Activated CD4-positive, CD25-positive, alpha-beta regulatory T cell treated with anti-CD3 and anti-CD28 coated beads, Interleukin-2, amount 50 U/mL, for 72 hours (primary cell): ENCODE results near the gene PRPSAP1.
A peak's percentile ranks its signal among the peaks of the same experiment; 100 is the strongest.
"Not testable (repeated sequence)": the region's sequence is repeated elsewhere in the genome, so short reads cannot be mapped to it uniquely, and the experiment has no call there.

Experiments used
- DNase-seq: peaks from one replicate; pipeline ENCODE4 v3.0.0; 2021

PRPSAP1 gene

DNA sequence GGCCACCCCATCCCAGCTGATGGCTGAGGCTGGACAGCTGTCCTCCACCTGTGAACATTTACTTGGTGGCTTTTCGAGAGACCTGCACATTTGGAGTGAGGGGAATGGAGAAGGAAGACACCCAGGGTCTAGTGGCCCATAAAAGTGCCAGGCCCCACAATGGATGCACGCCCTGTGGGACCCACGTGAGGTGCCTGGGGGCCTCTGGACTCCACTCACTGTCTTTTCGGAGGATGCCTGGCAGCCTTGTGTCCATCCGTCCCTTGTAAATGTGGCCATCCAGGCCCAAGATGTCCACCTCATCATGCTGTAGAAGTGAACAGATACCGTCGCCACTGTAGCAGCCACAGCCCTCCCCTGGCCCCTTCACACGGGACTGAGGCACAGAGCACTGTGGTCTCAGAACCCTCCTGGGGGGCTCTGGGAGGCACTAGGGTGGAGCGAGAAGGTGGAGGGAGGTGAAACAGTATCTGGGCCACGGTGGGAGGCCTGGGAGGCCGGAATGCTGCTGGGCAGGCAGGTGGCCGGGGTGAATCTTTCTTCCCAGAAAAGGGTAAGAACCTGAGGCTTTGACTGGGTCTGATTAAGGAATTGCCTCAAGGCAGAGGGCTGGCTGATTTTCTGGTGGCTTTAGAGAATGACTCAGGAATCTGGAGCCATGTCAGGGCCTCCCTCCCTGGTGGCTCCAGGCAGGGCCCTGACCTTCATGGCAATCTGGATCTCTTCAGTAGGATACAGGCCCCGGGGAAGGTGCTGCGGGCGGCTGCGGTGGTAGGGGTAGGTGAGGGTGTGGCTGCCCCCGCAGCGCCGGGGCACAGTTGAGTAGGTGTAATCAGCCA, 77.0 kb downstream of the PRPSAP1 start:
- DNase-seq: no peak

DNA sequence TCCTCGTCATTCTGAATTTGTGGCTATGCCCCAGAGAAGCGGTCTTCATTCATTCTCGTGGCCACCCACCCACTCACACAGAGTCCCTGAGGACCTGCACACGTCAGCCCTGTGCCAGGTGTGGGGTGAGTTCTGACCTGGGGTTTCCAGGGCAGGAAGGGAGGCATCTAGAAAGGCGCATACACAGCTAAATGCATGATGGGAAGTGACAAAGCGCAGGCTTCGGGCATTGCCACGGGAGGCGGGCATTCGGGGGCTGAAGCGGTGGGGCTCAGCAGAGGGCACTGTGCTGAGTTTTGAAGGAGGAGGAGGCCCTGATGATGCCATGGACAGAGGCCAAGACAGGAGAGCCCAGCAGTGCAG, 77.7 kb downstream of the PRPSAP1 start:
- DNase-seq: no peak

DNA sequence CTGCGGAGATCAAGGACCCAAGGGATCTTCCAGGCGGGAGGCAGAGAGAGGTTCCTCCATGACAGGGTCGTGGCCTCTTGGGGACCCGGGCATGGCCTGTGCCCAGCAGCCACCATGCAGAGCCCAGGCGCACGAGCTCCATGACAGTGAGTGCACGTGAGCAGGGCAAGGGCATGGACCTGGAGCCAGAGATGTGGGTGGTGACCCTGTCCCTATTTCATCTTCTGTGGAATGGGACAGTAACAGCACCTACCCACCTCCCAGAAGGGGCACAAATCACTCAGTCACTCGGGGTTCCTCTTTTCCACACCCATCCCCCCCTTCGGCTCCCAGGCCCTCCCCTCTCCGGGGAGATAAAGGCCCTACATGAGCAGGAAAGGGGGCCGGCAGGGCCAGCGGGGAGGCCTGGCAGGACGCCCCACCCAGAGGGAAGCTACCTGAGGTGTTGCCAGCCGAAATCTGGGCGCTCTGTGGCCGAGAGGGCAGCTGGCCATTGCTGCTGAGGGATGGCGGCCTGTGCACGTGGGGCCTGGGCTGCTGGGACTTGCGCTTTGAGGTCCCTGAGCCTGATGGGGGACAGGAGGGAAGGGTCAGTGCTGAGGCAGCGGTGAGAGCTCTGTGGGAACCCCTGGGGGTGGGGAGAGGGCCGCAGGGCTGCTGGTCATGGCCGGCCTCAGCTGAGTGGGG, 78.2 kb downstream of the PRPSAP1 start:
- no peak for DNase-seq

DNA sequence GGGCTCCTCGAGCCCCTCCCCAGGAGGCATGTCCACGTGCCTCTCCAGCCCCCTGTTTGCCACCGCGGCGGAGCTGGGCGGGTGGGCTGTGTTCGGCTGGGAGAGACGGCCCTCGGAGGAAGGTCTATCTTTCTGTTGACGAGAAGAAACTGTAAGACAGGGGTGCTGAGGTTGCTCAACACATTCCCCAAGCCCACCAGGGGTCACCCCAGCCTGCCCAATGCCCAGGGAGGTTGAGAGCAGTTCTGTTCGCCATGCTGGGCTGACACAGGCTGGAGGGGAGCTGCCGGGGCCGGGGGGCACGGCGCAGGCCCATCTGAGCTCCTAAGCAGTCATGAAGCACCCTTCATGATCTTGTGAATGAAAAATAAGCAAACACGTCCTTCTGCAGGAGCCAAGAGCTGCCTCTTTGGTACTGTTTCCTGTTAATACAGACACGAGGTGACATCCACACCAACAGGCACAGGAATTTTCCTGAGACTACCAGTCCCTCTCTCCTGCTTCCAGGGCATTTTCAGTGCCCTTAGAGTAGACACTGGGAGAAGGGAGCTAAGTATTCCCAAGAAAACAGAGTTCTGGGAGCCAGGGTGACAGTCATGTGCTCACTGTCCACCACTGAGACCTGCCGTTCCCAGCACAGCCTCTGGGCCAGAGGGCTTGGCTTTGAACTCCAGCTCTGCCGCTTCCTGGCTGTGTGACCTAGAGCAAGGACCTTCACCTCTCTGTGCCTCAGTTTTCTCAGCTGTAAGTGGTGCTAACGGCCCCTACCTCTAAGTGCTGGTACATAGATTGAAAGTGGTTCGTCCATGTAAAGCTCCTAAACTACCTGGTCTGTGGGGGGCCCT, 79.4 kb downstream of the PRPSAP1 start:
- no peak for DNase-seq

DNA sequence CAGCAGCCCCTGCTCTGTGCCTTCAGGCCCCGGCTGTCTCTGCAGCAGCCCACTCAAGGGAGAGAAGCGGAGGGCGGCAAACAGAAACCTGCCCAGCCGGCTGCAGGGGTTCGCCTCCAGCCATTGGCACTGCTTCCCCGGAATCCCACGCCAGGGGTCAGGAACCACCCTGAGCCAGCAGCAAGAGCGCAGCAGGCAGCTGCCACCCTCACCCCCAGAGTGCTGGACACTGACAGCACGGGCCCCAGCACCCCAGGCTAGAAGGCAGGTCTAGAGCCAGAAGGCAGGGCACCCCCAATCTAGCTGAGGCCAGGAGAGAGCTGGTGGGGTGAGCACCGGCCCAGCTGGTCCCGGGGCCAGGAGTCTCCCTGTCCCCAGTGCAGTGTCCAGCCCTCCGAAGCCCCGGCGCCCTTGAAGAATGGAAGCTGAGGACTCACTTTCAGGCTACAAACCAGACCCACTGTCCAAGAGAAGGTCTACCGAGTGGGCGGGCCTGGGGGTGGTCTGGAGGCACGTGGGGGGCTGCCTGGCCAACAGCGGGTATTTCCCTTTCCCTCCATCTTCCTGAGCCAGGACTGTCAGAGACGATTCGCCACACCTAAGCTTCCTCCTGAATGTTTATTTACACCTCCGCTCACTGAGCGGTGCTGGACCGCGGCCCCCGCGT, 80.1 kb downstream of the PRPSAP1 start:
- no peak for DNase-seq

DNA sequence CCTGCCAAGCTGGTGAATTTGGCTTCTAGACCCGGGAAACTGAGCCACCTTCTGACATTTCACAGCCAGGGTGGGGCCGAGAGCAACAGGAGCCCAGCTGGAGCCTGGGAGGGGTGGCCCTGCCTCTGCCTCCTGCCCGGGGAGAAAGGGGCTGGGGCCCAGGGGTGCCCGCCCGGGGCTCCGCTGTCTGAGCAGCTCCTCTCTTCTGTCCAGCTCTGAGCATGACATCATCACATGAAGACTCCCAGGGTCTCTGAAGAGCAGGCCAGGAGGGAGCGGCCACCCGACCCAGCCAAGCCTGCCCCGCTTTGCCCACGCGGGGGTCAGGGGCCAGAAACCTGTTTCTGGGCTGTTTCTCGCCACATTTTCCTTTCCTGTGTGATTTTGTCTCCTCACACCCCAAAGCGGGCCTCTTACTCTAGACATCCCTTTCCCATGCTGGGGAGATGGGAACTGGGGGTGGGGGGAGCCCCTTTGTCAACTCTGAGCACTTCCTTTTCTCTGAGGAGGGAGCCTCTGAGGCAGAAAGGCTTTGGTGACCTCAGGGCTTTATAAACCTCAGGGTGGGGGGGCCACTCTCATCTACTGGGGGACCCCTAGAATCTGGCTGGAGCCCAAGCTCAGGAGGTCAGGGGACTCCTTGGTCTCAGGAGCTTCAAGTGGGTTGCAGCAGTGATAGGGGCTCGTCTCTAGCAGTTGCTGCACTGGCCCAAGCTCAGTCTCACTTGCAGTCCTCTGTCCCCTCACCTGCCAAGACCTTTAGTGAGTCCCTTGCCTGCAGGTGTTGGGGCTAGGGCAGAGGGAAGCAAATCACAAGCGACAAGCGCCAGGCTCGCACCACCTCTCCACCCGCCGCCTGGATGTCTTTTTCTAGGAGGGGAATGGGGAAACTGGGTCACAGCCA, 80.9 kb downstream of the PRPSAP1 start:
- DNase-seq: no peak

DNA sequence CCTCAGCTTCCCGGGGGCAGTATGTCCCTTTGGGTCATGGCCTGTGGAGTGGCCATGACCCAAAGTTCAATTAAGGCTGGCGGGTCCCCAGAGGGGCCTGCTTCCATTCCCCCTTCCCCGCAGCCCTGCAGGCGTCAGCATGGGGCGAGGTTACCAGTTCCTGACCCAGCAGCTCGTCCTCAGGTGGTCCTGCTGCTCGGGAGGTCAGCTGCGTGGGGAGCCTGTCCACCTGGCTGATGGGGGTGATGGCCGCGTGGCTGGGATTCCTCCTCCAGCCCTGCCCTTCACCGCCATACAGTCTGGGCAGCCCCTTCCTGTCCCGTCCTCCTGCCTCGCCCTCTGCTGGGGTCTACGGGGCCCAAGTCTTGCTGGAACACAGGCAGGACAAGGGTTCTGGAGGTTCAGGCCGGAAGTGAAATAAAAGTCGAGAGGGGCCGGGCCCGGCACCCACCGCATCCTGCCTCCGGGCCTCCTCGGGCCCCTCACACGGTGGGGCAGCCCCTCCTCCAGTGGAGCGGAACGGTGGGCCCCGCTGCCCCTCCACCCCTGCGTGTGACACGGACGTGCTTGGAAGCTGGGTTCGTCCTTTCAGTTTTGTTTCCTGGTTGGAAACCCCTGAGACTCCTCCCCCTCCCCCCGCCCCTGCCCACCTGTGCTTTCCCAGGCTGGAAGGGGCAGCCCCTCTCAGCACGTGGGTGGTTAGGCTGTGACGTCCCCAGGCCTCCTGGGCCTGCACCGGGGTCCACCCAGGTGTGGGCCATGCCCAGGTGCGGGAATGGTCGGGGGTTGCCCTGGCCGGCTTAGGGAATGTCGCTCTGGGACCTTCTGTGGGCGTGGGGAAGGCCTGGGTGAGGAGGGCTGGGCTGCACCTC, 81.8 kb downstream of the PRPSAP1 start:
- DNase-seq: peak; percentile 76

DNA sequence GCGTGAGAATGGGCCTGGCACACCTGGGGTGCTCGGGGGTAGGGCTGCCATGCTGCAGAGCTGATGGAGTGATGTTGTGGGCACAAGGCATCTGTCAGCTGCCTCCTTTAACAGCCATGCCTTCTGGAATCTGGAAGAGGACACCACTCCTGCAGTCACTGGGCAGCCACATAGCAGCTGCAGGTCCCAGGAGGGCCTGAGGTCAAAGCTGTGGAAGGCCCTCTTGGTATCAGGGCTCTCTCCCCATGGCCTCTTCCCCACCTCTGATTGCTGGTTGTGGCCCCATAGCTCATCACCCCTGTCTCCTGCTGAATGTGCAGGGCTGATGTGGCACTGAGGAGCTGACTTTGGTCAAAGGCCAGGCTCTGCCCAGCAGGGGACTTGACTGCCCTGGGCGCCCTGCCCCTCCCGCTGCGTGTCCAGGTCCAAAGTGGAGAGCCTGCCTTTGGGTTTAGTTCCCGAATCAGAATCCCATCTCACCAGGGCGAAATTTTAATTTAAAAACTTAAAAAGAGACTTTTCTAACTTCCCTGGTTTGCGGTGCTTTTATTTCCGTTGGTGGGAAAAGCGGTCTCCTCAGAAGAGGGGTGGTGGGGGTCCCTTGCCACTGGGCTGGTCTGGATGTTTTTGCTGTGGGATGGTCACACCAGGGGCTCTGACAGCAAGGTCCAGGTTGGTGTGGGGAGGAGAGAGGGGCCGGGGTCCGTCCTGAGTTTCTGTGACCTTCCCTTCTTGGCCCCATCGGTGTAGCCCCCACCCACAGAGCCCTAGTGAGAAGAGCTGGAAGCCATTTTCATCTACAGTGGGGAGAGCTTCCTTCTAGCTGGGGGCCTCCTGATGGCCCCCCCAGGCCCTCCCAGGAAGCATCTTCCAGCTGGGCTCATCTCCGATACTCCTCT, 82.7 kb downstream of the PRPSAP1 start:
- no peak for DNase-seq

DNA sequence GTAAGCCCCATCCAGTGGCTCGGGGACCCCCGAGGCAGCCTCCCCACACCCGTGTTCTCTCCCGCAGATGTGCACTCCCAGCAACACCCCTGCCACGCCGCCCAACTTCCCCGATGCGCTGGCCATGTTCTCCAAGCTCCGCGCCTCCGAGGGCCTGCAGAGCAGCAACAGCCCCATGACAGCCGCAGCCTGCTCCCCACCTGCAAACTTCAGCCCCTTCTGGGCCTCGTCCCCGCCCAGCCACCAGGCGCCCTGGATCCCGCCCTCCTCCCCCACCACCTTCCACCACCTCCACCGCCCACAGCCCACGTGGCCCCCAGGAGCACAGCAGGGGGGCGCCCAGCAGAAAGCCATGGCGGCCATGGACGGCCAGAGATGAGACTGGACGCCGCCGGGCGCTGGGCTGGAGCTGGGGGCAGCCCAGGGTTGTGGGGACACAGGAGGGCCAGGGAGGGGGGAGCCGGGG, 83.6 kb downstream of the PRPSAP1 start:
- no peak for DNase-seq

DNA sequence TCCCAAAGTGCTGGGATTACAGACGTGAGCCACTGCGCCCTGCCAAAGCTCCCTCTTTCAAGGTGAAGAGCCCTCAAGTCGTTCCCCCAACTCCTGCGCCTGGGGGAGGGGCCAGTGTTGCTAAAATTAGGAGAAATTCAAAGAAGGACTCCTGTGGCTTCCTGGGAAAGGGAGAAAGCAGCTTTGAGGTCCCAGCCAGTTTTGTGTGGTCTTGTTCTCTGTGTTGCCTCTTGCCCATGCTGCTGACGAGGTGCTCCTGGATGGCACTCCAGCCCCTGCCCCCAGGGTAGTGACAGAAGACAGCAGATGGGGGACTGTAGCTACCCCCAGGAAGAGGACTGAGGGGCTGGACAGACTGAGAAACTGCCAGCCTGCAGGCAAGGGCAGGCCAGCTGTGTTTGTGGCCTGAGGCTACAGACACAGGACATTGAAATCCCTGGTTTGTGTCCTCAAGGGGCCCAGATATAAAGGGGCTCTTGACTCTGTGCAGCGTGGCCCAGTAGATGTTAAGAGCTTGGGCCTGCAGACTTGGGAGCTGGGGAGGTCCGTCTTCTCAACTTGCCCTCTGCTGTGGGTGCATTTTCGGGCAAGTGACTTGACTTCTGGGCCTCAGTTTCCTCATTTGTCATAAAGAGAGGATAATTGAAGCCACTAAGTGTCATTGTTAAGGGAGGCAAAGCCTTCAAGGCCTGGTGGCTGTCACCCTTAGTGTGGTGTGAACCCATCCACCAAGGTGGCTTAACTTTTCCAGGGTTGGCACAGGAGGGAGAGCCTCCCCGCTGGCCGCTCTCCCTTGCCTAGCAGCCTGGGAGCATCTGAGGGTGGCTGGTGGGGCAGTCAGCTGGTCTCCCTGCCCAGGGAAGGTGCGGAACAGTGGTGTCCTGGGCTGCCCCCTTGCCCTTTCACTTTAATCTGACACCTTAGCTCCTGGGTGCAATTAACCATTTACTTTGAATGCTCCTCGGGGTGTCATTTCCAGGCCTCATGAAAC, 84.4 kb downstream of the PRPSAP1 start:
- no peak for DNase-seq

DNA sequence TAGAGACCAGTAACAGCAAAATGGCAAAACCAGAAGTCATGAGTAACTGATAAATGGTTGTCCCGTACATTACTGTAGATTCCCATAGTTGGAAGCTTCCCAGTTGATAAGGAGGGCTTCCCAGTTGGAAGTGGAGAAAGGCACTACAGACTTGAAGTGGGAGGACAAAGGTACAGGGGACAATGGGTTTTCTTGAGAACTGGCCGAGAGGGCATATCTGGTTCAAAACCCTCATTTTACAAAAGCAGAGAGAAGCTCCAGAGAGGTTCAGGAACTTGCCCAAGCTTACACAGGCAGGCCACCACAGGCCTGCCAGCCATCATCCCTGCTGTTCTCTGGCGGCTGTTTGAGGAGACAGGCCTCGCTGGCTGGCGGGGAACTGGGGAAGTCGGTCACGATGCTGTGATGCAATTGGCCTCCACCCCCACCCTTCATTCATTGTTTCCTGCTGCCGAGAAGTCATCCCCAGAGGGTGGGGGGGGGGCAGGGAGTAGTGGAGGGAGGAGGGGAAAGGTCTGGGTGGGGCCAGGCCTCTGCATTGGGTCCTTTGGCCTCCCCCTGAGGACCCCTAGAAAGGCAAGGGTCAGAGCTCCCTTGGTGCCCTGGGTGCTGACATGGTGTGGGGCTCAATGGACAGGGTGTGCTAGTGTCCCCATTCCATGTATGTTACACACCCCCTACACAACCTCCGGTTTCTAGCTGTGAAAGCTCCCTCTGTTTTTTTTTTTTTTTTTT, 85.5 kb downstream of the PRPSAP1 start:
- DNase-seq: no peak

DNA sequence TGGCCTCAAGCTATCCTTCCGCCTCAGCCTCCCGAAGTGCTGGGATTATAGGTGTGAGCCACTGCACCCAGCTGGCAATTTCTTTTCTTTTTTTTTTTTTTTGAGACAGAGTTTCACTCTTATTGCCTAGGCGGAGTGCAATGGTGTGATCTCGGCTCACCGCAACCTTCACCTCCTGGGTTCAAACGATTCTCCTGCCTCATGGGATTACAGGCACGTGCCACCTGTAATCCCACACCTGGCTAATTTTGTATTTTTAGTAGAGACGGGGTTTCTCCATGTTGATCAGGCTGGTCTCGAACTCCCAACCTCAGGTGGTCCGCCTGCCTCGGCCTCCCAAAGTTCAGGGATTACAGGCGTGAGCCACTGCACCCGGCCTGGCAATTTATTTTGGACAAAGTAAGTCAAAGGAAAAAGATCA, 86.1 kb downstream of the PRPSAP1 start:
- not testable (repeated sequence) for DNase-seq

DNA sequence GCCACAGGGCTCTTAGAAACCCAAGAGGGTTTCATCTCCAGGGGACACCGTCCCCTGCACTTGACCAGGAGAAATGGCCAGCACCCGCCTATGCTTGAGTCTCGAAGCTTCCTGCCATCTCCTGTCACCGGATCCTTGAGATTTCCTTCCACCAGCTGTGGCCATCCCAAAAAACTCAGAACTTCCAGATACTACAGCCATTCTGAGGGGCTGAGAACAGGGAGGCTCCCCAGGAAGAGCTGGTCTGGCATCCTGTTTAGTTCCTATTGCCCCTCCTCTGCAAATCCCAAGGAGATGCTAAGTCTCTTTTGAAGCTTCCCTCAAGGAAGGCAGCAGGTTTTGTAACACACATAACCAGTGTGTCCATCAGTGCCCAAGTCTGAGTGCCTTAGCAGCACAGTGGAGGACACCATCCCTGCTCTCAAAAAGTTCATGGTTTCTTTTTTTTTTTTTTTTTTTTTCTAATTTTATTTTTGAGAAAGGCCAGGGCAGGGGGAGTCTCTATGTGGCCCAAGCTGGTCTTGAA, 86.6 kb downstream of the PRPSAP1 start:
- no peak for DNase-seq

DNA sequence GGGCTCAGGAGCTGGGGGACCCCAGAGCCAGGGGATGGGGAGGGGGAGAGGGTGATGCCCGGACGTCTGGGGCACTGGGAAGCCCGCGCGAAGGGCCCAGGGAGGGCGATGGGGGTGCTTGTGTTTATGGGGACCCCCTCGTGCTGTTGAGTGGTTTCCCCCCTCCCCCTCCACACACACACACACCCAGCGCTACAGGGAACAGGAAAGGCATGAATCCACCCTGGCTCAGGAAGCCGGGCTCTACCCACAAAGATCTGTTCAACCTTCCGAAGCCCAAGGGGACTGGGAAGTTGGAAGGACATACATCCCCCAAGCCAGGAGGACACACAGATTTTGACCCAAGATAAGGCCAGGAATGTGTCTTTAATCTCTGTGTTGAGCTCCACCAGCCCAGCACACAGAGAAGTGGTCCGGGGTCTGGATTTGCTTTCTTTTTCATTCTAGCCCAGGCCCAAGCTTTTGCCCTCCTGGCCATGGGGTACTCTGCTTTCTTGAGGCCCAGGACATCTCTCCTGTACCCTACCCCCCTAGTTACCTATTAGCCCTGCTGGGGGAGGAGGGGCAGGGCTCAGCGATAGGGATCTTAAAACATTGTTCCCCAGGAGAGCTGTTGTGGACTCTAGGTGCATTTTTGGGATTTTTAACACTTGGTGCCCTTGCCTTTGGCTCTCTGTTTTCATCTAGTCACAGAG, 87.3 kb downstream of the PRPSAP1 start:
- DNase-seq: no peak

DNA sequence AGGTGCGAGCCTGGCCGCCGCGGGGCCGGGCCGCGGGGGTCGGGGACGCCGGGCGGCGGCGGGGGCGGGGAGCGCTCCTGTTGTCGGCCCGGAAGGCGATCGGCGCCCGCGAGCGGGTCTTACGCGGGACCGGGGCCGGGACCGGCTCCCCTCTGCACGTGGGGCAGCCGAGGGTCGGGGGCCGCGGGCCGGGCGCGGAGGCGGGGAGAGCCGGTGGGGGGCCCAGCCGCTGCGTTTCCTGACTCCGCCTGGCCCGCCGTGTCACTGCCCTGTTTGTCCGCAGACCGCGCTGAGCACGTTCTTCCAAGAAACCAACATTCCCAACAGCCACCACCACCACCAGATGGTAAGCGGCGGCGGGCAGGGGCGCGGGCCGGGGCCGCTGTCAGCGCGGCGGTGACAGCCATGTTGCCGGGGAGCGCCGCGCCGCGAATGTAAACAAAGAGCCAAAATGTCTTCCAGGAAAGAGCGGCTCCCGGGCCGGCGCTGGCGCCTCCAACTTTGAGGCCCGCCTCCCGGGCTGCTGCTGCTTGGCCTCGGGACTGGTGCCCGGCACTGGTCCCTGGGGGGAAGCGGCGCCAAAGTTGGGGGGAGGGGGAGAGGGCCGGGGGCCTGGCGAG, 88.0 kb downstream of the PRPSAP1 start:
- DNase-seq: peak; percentile 69
